ENCODE data around the gene IL1RN.

- TF ChIP-seq POLR2A (IDR thresholded peaks at IDR 0.05) = no peak
- TF ChIP-seq, protein P1, sequence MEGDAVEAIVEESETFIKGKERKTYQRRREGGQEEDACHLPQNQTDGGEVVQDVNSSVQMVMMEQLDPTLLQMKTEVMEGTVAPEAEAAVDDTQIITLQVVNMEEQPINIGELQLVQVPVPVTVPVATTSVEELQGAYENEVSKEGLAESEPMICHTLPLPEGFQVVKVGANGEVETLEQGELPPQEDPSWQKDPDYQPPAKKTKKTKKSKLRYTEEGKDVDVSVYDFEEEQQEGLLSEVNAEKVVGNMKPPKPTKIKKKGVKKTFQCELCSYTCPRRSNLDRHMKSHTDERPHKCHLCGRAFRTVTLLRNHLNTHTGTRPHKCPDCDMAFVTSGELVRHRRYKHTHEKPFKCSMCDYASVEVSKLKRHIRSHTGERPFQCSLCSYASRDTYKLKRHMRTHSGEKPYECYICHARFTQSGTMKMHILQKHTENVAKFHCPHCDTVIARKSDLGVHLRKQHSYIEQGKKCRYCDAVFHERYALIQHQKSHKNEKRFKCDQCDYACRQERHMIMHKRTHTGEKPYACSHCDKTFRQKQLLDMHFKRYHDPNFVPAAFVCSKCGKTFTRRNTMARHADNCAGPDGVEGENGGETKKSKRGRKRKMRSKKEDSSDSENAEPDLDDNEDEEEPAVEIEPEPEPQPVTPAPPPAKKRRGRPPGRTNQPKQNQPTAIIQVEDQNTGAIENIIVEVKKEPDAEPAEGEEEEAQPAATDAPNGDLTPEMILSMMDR (IDR thresholded peaks at IDR 0.05) = no peak
Observed at GRCh38 chr2:113084249-113085000, 43.0 kb upstream of the IL1RN start.

Data from uterus (tissue), 2 donors.